Measurements from ENCODE around the gene C4BPA. TPM values are rescaled to one million over a fixed set of nuclear protein-coding genes. Genes with fewer than 3 reads are reported as not detected.

C4BPA gene
- polyA plus RNA-seq, 1 of the 3 experiments (the other 2 are of a cell fraction) = not detected

- TF ChIP-seq EP300 (IDR thresholded peaks at IDR 0.05; ENCODE audit: borderline replicate concordance in 1 of 2, low read depth in 1 of 2, low read length in 1 of 2) (no peak), ELF1 (IDR thresholded peaks at IDR 0.05) (no peak), MEF2A (IDR thresholded peaks at IDR 0.05; ENCODE audit: borderline replicate concordance, low read depth) (no peak), CHD2 (IDR thresholded peaks at IDR 0.05; ENCODE audit: low read length, partially characterized antibody) (no peak), FOXM1 (IDR thresholded peaks at IDR 0.05; ENCODE audit: low read depth) (no peak), PBX3 (IDR thresholded peaks at IDR 0.05) (no peak), RFX5 (IDR thresholded peaks at IDR 0.05; ENCODE audit: low read length) (no peak), RAD21 (IDR thresholded peaks at IDR 0.05; ENCODE audit: low read length) (no peak), RXRA (IDR thresholded peaks at IDR 0.05; ENCODE audit: borderline replicate concordance, low read depth) (no peak), IRF3 (IDR thresholded peaks at IDR 0.05; ENCODE audit: low read depth, low read length) (no peak), MAX (IDR thresholded peaks at IDR 0.05; ENCODE audit: low read depth) (no peak)
These were observed 84.9 kb downstream of the C4BPA start (continued) for GRCh38 chr1:207188901-207189300.

- H3F3A ChIP-seq (replicated peaks; ENCODE audit: insufficient read depth) = no peaks in the 10 kb centered on the region
- ChIA-PET POLR2A (no interaction called here), CTCF (no interaction called here)
- TF ChIP-seq RAD21 (IDR thresholded peaks at IDR 0.05; ENCODE audit: low read length) (no peak), GATA2 (CRISPR knock-in tag; IDR thresholded peaks at IDR 0.05) (no peak), JUND (IDR thresholded peaks at IDR 0.05) (no peak), TCF12 (IDR thresholded peaks at IDR 0.05) (no peak), POLR2AphosphoS5 (IDR thresholded peaks at IDR 0.05; ENCODE audit: low read depth, low read length) (no peak), MAX (IDR thresholded peaks at IDR 0.05; ENCODE audit: low read depth) (no peak), FOSL2 (IDR thresholded peaks at IDR 0.05; ENCODE audit: borderline replicate concordance, low read depth) (no peak), ZBTB33 (IDR thresholded peaks at IDR 0.05; ENCODE audit: borderline replicate concordance, low read depth) (no peak), EZH2phosphoT487 (IDR thresholded peaks at IDR 0.05; ENCODE audit: borderline replicate concordance, low read depth) (no peak), EP300 (IDR thresholded peaks at IDR 0.05; ENCODE audit: borderline replicate concordance in 1 of 2, low read depth in 1 of 2, low read length in 1 of 2) (no peak), USF2 (IDR thresholded peaks at IDR 0.05; ENCODE audit: borderline replicate concordance, low read depth, low read length) (no peak), GABPA (IDR thresholded peaks at IDR 0.05; ENCODE audit: low read depth) (no peak), TEAD4 (IDR thresholded peaks at IDR 0.05; ENCODE audit: borderline replicate concordance, insufficient read depth) (no peak), MEF2A (IDR thresholded peaks at IDR 0.05; ENCODE audit: borderline replicate concordance, low read depth) (no peak), NRF1 (IDR thresholded peaks at IDR 0.05; ENCODE audit: low read depth, low read length) (no peak), NFIC (IDR thresholded peaks at IDR 0.05; ENCODE audit: borderline replicate concordance) (no peak), RXRA (IDR thresholded peaks at IDR 0.05; ENCODE audit: borderline replicate concordance, low read depth) (no peak), RFX5 (IDR thresholded peaks at IDR 0.05; ENCODE audit: low read length) (no peak)
- no peaks in the 10 kb centered on the region for H3K79me2 ChIP-seq (ENCODE audit: insufficient read depth)
- DNase-seq = no peak
- H3K9ac ChIP-seq = no peak overlapping the region
- no peaks in the 10 kb centered on the region for H3K4me1 ChIP-seq (ENCODE audit: control insufficient read depth in 1 of 2, insufficient read depth in 2 of 2, low read depth in 1 of 2, low read length in 1 of 2)
- H3K9me3 ChIP-seq = no peaks in the 10 kb centered on the region
- no peak overlapping the region for H3K4me3 ChIP-seq (ENCODE audit: low read depth in 2 of 2, low read length in 1 of 2)
- H3K27me3 ChIP-seq (ENCODE audit: insufficient read depth) = no peaks in the 10 kb centered on the region
- no peak overlapping the region for H2AFZ ChIP-seq (ENCODE audit: low read depth)
- H3K27ac ChIP-seq (ENCODE audit: low read depth in 2 of 2, low read length in 1 of 2) = no peak overlapping the region
- H3K9me2 ChIP-seq = no peaks in the 10 kb centered on the region
- no peaks in the 10 kb centered on the region for H4K20me1 ChIP-seq (ENCODE audit: insufficient read depth)
- no peak overlapping the region for H3K4me2 ChIP-seq
- no peaks in the 10 kb centered on the region for H3K36me3 ChIP-seq (replicated peaks in 1 of 2; ENCODE audit: control insufficient read depth in 1 of 2, insufficient read depth in 2 of 2, low read length in 1 of 2)
These were observed 87.0 kb downstream of the C4BPA start for GRCh38 chr1:207191061-207191460.
